Gastroesophageal sphincter (tissue), 3 donors: ENCODE data around the gene PPP3CB.

Source experiments
- CTCF ChIP-seq, 4 experiments: fragments of 200-600 bp in 2 of 4; fragments of 450-650 bp in 2 of 4; sonication (generic) in 1 of 4; IDR thresholded peaks; one replicate each; pipeline ENCODE4 v1.5.1; 2017 to 2019; ENCODE audit warnings: antibody characterized with exemption in 4 of 4, mild to moderate bottlenecking in 2 of 4, moderate library complexity in 2 of 4
- EP300 ChIP-seq: sonication (generic); formaldehyde crosslinking; IDR thresholded peaks from one replicate; pipeline ENCODE4 v1.6.1; 2017; ENCODE audit warnings: antibody characterized with exemption, mild to moderate bottlenecking
- POLR2A ChIP-seq, 2 donors: fragments of 450-650 bp; IDR thresholded peaks; one replicate each; pipeline ENCODE4 v1.6.1; 2017; ENCODE audit warnings: antibody characterized with exemption in 2 of 2, mild to moderate bottlenecking in 2 of 2, moderate library complexity in 1 of 2

- no peak for TF ChIP-seq CTCF (IDR thresholded peaks at IDR 0.05)
- TF ChIP-seq EP300: no peak
- TF ChIP-seq POLR2A (IDR thresholded peaks at IDR 0.05): no peak
Measured at GRCh38 chr10:73478636-73479035, 17.2 kb downstream of the PPP3CB start.
